HEK293 (cell line): Measurements from ENCODE around the gene DUSP22.

Experiments
- CTCF ChIA-PET: fragments of 350-600 bp; formaldehyde crosslinking; extraction: SDS; loops from one replicate; lab custom pipeline; 2021; ENCODE audit warnings: antibody characterized with exemption; lab: Yijun Ruan, JAX
- POLR2A ChIA-PET: fragments of 300-600 bp; formaldehyde crosslinking; extraction: SDS; loops from one replicate; lab custom pipeline; 2020; ENCODE audit warnings: antibody characterized with exemption, inconsistent platforms; lab: Yijun Ruan, JAX
- H3K27ac ChIP-seq: fragments of 200-500 bp; sonication (Bioruptor generic); 2 replicates; pipeline ENCODE4 v1.5.1; 2014; ENCODE audit warnings: low read depth, low read length, control low read depth, inconsistent platforms; ENCODE audit errors: extremely low read depth
- H3K36me3 ChIP-seq, 2 experiments: fragments of 200-500 bp in 1 of 2; sonication (Bioruptor generic) in 1 of 2; 1 replicate in 1 of 2; 2 replicates in 1 of 2; pipeline ENCODE4 v1.5.1; 2014 to 2017; ENCODE audit warnings: inconsistent platforms in 2 of 2, low read length in 2 of 2; ENCODE audit not compliant: control insufficient read depth in 2 of 2, insufficient read depth in 1 of 2
- H3K4me1 ChIP-seq: fragments of 200-500 bp; sonication (Bioruptor generic); 2 replicates; pipeline ENCODE4 v1.5.1; 2014; ENCODE audit warnings: mild to moderate bottlenecking, low read length, inconsistent platforms; ENCODE audit not compliant: control insufficient read depth, insufficient read depth
- H3K4me3 ChIP-seq: 2 replicates; pipeline ENCODE4 v1.5.1; 2011; ENCODE audit warnings: low read depth, mild to moderate bottlenecking, control low read depth, low read length, moderate library complexity
- H3K9me3 ChIP-seq: fragments of 200-500 bp; sonication (Bioruptor generic); 2 replicates; pipeline ENCODE4 v1.5.1; 2014; ENCODE audit warnings: low read depth, low read length, inconsistent platforms; ENCODE audit not compliant: control insufficient read depth, insufficient read depth
- BCL11B ChIP-seq: fragments of 450-650 bp; formaldehyde crosslinking; IDR thresholded peaks from 2 replicates; pipeline ENCODE4 v1.5.1; 2016; ENCODE audit warnings: low read depth, missing biosample characterization, missing genetic modification characterization
- EGR2 ChIP-seq: fragments of 450-650 bp; formaldehyde crosslinking; IDR thresholded peaks from 2 replicates; pipeline ENCODE4 v1.5.1; 2016; ENCODE audit warnings: low read depth, missing biosample characterization, missing genetic modification characterization
- GLIS1 ChIP-seq: fragments of 450-650 bp; formaldehyde crosslinking; IDR thresholded peaks from 2 replicates; pipeline ENCODE4 v1.5.1; 2016; ENCODE audit warnings: missing biosample characterization, missing genetic modification characterization
- KLF7 ChIP-seq: fragments of 450-650 bp; formaldehyde crosslinking; IDR thresholded peaks from 2 replicates; pipeline ENCODE4 v1.5.1; 2016; ENCODE audit warnings: missing biosample characterization, missing genetic modification characterization, borderline replicate concordance
- OVOL3 ChIP-seq: fragments of 450-650 bp; formaldehyde crosslinking; IDR thresholded peaks from 2 replicates; pipeline ENCODE4 v1.5.1; 2016; ENCODE audit warnings: missing biosample characterization, missing genetic modification characterization
- SCRT2 ChIP-seq: fragments of 450-650 bp; formaldehyde crosslinking; IDR thresholded peaks from 2 replicates; pipeline ENCODE4 v1.5.1; 2016; ENCODE audit warnings: missing biosample characterization, missing genetic modification characterization
- TCF7L2 ChIP-seq: IDR thresholded peaks from 2 replicates; pipeline ENCODE4 v1.6.1; 2011; ENCODE audit warnings: low read depth, mild to moderate bottlenecking, inconsistent platforms, low read length, moderate library complexity, borderline replicate concordance
- ZBTB8A ChIP-seq: fragments of 450-650 bp; formaldehyde crosslinking; IDR thresholded peaks from 2 replicates; pipeline ENCODE4 v1.5.1; 2016; ENCODE audit warnings: missing biosample characterization, missing genetic modification characterization
- ZFHX2 ChIP-seq: fragments of 450-650 bp; formaldehyde crosslinking; conservative IDR thresholded peaks from 2 replicates; pipeline ENCODE4 v1.5.1; 2016; ENCODE audit warnings: missing biosample characterization, missing genetic modification characterization
- ZNF140 ChIP-seq: fragments of 450-650 bp; formaldehyde crosslinking; IDR thresholded peaks from 2 replicates; pipeline ENCODE4 v1.5.1; 2016; ENCODE audit warnings: missing biosample characterization, missing genetic modification characterization
- ZNF223 ChIP-seq: fragments of 450-650 bp; formaldehyde crosslinking; IDR thresholded peaks from 2 replicates; pipeline ENCODE4 v1.5.1; 2016; ENCODE audit warnings: missing biosample characterization, missing genetic modification characterization
- ZNF302 ChIP-seq: fragments of 450-650 bp; formaldehyde crosslinking; IDR thresholded peaks from 2 replicates; pipeline ENCODE4 v1.5.1; 2016; ENCODE audit warnings: missing biosample characterization, missing genetic modification characterization, low read depth
- ZNF394 ChIP-seq: fragments of 450-650 bp; formaldehyde crosslinking; IDR thresholded peaks from 2 replicates; pipeline ENCODE4 v1.5.1; 2016; ENCODE audit warnings: missing biosample characterization, missing genetic modification characterization, mild to moderate bottlenecking, moderate library complexity, borderline replicate concordance
- ZNF514 ChIP-seq: fragments of 450-650 bp; formaldehyde crosslinking; IDR thresholded peaks from 2 replicates; pipeline ENCODE4 v1.5.1; 2016; ENCODE audit warnings: missing biosample characterization, missing genetic modification characterization
- ZNF530 ChIP-seq: fragments of 450-650 bp; formaldehyde crosslinking; IDR thresholded peaks from 2 replicates; pipeline ENCODE4 v1.5.1; 2016; ENCODE audit warnings: low read depth, missing biosample characterization, missing genetic modification characterization
- ZNF548 ChIP-seq: fragments of 450-650 bp; formaldehyde crosslinking; IDR thresholded peaks from 2 replicates; pipeline ENCODE4 v1.5.1; 2016; ENCODE audit warnings: missing biosample characterization, missing genetic modification characterization
- ZNF560 ChIP-seq: fragments of 450-650 bp; formaldehyde crosslinking; IDR thresholded peaks from 2 replicates; pipeline ENCODE4 v1.5.1; 2017; ENCODE audit warnings: missing biosample characterization, missing genetic modification characterization, borderline replicate concordance
- ZNF561 ChIP-seq: fragments of 450-650 bp; IDR thresholded peaks from 2 replicates; pipeline ENCODE4 v1.5.1; 2018; ENCODE audit warnings: missing biosample characterization, missing genetic modification characterization, borderline replicate concordance
- ZNF624 ChIP-seq: fragments of 450-650 bp; formaldehyde crosslinking; IDR thresholded peaks from 2 replicates; pipeline ENCODE4 v1.5.1; 2017; ENCODE audit warnings: missing biosample characterization, missing genetic modification characterization
- ZNF747 ChIP-seq: fragments of 450-650 bp; formaldehyde crosslinking; IDR thresholded peaks from 2 replicates; pipeline ENCODE4 v1.5.1; 2016; ENCODE audit warnings: missing biosample characterization, missing genetic modification characterization
- ZNF791 ChIP-seq: fragments of 450-650 bp; formaldehyde crosslinking; IDR thresholded peaks from 2 replicates; pipeline ENCODE4 v1.5.1; 2016; ENCODE audit warnings: missing biosample characterization, missing genetic modification characterization
- ZSCAN23 ChIP-seq: fragments of 450-650 bp; formaldehyde crosslinking; IDR thresholded peaks from 2 replicates; pipeline ENCODE4 v1.5.1; 2016; ENCODE audit warnings: missing biosample characterization, missing genetic modification characterization
- ZXDB ChIP-seq: fragments of 450-650 bp; formaldehyde crosslinking; IDR thresholded peaks from 2 replicates; pipeline ENCODE4 v1.5.1; 2016; ENCODE audit warnings: missing biosample characterization, missing genetic modification characterization
- TF ChIP-seq, protein P1 (sequence below): fragments of 450-650 bp; formaldehyde crosslinking; IDR thresholded peaks from 2 replicates; pipeline ENCODE4 v1.5.1; 2017; ENCODE audit warnings: missing biosample characterization, missing genetic modification characterization
- TF ChIP-seq, protein P2 (sequence below): fragments of 450-650 bp; formaldehyde crosslinking; IDR thresholded peaks from 2 replicates; pipeline ENCODE4 v1.5.1; 2016; ENCODE audit warnings: missing biosample characterization, missing genetic modification characterization
- TF ChIP-seq, protein P3 (sequence below): fragments of 450-650 bp; formaldehyde crosslinking; IDR thresholded peaks from 2 replicates; pipeline ENCODE4 v1.5.1; 2016; ENCODE audit warnings: missing biosample characterization, missing genetic modification characterization, borderline replicate concordance
- TF ChIP-seq, protein P4 (sequence below): fragments of 450-650 bp; formaldehyde crosslinking; IDR thresholded peaks from 2 replicates; pipeline ENCODE4 v1.5.1; 2016; ENCODE audit warnings: missing biosample characterization, missing genetic modification characterization

DUSP22 gene

DNA sequence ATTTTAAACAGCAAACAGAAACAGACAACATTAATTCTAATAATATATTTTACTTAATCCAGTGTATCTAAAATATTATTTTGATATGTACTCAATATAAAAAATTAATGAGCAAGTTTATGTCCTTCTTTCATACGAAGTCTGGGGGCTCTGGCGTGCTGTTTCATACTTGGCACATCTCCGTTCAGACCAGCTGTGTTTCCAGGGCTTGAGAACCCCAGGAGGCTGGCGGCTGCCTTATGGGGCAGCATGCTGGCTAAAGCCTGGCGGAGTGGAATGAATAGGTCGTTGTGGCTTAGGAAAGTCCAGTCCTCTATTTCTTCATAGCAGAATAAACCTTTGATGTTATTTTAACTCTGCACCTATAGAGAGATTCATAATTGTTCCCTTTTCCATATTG is 43.3 kb downstream of the DUSP22 start (continued):
- no peak for TF ChIP-seq ZNF791 (tag by site-specific recombination)
- no peak for TF ChIP-seq BCL11B (tag by site-specific recombination)

DNA sequence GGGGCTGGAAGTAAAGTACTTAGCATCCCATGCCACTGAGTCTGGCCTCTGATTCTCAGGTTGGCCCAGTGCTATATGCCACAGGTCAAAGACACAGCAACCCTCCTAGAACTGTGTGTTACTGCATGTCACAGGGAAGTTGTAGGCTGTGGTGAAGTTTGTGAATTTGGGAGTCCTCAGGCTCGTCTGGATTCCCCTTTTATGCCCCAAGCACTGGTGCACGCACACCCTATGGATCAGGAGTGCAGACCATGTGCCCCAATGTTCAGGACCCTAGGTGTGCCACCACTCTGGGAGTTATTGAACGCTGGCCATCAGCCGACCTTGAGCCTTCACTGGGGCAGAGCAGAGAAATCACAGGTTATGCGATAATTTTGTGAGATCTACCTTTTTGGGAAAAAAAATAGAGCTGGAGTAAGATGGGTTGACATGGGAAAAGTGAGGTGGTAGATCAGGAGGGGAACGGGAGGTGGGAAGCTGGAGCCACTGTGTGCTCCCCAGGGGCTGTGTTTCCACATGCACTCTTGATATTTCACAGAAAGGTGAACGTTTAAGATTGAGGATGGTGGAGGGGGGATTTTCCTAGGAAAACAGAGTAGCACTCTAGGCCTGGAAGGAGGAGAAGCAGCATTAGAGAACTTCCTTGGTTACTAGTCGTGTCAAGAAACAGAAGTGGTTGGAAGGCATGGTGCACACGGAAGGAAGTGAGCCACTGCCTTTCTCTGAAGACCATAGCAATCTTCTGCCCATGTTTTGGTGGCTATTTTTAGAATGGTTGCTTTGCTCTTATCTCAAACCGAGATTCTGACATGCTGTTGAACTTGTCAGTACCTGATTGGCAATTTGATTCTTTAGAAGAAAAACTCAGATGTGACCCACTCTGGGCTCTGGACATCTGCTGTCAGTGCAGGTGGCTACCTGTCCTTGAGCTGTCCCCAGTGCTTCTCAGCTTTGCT is 44.1 kb downstream of the DUSP22 start:
- Histone ChIP-seq H3K27ac (no peak overlapping the region), H3K36me3 (no peaks in the 10 kb centered on the region), H3K9me3 (no peaks in the 10 kb centered on the region), H3K4me3 (no peak overlapping the region), H3K4me1 (peaks cover 13% of the 10 kb centered on the region)
- TF ChIP-seq ZNF561 (tag by site-specific recombination) (no peak), OVOL3 (no peak), BCL11B (tag by site-specific recombination) (no peak), GLIS1 (tag by site-specific recombination) (no peak), ZNF223 (tag by site-specific recombination) (no peak)
- ChIA-PET CTCF (no interaction called here), POLR2A (no interaction called here)

DNA sequence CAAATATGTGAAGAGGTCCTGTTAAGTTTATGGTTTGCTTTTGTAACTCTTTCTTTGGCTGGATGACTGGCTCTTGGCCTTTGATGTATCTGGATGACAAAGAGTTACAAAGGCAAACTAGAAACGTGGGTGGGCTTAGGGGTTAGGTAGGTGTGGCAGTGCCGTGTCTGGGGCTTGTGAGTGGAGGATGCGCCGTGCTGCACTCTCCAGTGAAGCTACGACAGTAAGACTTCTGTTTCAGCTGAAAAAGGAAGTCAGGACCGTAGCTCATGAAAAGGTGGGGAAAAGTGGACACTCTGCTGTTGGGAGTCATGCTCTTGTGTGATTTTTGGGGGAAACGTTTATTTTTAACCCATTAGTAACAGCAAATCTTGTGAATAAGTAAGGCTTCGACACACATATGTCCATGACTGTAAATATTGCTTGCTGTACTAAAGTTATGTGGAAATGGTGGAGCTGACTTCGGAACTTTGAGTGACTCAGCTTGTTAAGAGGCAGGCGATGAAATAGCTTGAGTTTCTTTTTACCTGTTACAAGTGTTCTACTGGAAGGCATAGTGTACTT is 45.6 kb downstream of the DUSP22 start:
- Histone ChIP-seq H3K9me3 (no peaks in the 10 kb centered on the region), H3K27ac (no peak overlapping the region), H3K36me3 (no peaks in the 10 kb centered on the region), H3K4me3 (no peak overlapping the region), H3K4me1 (peaks cover 2% of the 10 kb centered on the region)
- POLR2A ChIA-PET: no interaction called here
- CTCF ChIA-PET: interaction anchor here (0.7 to 1.0 kb wide), 2 partner anchors 12 to 14 kb away, joined by 3 to 5 read pairs; no protein-coding TSS in a partner anchor
- TF ChIP-seq ZNF302: no peak
- TF ChIP-seq ZNF140: no peak
- TF ChIP-seq TCF7L2: no peak
- no peak for TF ChIP-seq ZBTB8A (tag by site-specific recombination)
- TF ChIP-seq ZNF548 (tag by site-specific recombination): no peak
- no peak for TF ChIP-seq ZNF560
- TF ChIP-seq ZXDB (tag by site-specific recombination): no peak
- TF ChIP-seq ZNF530 (tag by site-specific recombination): no peak
- TF ChIP-seq, protein P1, sequence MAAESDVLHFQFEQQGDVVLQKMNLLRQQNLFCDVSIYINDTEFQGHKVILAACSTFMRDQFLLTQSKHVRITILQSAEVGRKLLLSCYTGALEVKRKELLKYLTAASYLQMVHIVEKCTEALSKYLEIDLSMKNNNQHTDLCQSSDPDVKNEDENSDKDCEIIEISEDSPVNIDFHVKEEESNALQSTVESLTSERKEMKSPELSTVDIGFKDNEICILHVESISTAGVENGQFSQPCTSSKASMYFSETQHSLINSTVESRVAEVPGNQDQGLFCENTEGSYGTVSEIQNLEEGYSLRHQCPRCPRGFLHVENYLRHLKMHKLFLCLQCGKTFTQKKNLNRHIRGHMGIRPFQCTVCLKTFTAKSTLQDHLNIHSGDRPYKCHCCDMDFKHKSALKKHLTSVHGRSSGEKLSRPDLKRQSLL (tag by site-specific recombination): no peak
- peak; percentile 55; the same call in 1 of the 2 replicates for TF ChIP-seq SCRT2
- TF ChIP-seq ZSCAN23 (tag by site-specific recombination): no peak
- TF ChIP-seq, protein P2, sequence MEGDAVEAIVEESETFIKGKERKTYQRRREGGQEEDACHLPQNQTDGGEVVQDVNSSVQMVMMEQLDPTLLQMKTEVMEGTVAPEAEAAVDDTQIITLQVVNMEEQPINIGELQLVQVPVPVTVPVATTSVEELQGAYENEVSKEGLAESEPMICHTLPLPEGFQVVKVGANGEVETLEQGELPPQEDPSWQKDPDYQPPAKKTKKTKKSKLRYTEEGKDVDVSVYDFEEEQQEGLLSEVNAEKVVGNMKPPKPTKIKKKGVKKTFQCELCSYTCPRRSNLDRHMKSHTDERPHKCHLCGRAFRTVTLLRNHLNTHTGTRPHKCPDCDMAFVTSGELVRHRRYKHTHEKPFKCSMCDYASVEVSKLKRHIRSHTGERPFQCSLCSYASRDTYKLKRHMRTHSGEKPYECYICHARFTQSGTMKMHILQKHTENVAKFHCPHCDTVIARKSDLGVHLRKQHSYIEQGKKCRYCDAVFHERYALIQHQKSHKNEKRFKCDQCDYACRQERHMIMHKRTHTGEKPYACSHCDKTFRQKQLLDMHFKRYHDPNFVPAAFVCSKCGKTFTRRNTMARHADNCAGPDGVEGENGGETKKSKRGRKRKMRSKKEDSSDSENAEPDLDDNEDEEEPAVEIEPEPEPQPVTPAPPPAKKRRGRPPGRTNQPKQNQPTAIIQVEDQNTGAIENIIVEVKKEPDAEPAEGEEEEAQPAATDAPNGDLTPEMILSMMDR (tag by site-specific recombination): no peak
- no peak for TF ChIP-seq ZNF624 (tag by site-specific recombination)
- no peak for TF ChIP-seq ZNF514 (tag by site-specific recombination)
- no peak for TF ChIP-seq KLF7
- TF ChIP-seq ZNF747: no peak
- TF ChIP-seq ZFHX2 (tag by site-specific recombination): peak; percentile 22; the same call in 1 of the 2 replicates
- TF ChIP-seq, protein P3, sequence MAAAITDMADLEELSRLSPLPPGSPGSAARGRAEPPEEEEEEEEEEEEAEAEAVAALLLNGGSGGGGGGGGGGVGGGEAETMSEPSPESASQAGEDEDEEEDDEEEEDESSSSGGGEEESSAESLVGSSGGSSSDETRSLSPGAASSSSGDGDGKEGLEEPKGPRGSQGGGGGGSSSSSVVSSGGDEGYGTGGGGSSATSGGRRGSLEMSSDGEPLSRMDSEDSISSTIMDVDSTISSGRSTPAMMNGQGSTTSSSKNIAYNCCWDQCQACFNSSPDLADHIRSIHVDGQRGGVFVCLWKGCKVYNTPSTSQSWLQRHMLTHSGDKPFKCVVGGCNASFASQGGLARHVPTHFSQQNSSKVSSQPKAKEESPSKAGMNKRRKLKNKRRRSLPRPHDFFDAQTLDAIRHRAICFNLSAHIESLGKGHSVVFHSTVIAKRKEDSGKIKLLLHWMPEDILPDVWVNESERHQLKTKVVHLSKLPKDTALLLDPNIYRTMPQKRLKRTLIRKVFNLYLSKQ: no peak
- peak; percentile 76 for TF ChIP-seq EGR2 (tag by site-specific recombination)
- TF ChIP-seq ZNF394: no peak
- TF ChIP-seq, protein P4, sequence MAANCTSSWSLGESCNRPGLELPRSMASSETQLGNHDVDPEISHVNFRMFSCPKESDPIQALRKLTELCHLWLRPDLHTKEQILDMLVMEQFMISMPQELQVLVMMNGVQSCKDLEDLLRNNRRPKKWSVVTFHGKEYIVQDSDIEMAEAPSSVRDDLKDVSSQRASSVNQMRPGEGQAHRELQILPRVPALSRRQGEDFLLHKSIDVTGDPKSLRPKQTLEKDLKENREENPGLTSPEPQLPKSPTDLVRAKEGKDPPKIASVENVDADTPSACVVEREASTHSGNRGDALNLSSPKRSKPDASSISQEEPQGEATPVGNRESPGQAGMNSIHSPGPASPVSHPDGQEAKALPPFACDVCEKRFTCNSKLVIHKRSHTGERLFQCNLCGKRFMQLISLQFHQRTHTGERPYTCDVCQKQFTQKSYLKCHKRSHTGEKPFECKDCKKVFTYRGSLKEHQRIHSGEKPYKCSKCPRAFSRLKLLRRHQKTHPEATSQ: no peak
